K562 (cell line): ENCODE measurements around the gene ATOSA.

Experiments
- ARID1B ChIP-seq: fragments of 450-650 bp; IDR thresholded peaks from 2 replicates; pipeline ENCODE4 v1.6.1; 2016; ENCODE audit warnings: antibody characterized with exemption, mild to moderate bottlenecking, inconsistent platforms
- BMI1 ChIP-seq: fragments of 150-350 bp; IDR thresholded peaks from 2 replicates; pipeline ENCODE4 v1.6.1; 2014; ENCODE audit warnings: low read length
- CBFB ChIP-seq: sonication (generic); formaldehyde crosslinking; IDR thresholded peaks from 2 replicates; pipeline ENCODE4 v1.4.0; 2020; ENCODE audit warnings: mild to moderate bottlenecking, missing genetic modification reagents
- EZH2 ChIP-seq: IDR thresholded peaks from 2 replicates; pipeline ENCODE4 v1.6.1; 2012; ENCODE audit warnings: low read depth, mild to moderate bottlenecking, inconsistent platforms, low read length, borderline replicate concordance
- POLR2AphosphoS5 ChIP-seq: IDR thresholded peaks from 2 replicates; pipeline ENCODE4 v1.6.1; 2011; ENCODE audit warnings: mild to moderate bottlenecking, low read depth, low read length, moderate library complexity; ENCODE audit not compliant: control insufficient read depth, insufficient read depth
- SIN3A ChIP-seq, 2 experiments: fragments of 150-350 bp in 1 of 2; IDR thresholded peaks; 2 replicates each; pipeline ENCODE4 v1.6.1; 2011 to 2016; ENCODE audit warnings: borderline replicate concordance in 2 of 2, low read depth in 2 of 2, low read length in 2 of 2, mild to moderate bottlenecking in 2 of 2, moderate library complexity in 2 of 2; ENCODE audit not compliant: control insufficient read depth in 1 of 2
- STAG1 ChIP-seq: sonication (generic); formaldehyde crosslinking; IDR thresholded peaks from 2 replicates; pipeline ENCODE4 v1.5.0; 2020; ENCODE audit warnings: missing genetic modification reagents, borderline replicate concordance
- TAF1 ChIP-seq: IDR thresholded peaks from 2 replicates; pipeline ENCODE4 v1.6.1; 2011; ENCODE audit warnings: mild to moderate bottlenecking, low read length, moderate library complexity; ENCODE audit not compliant: insufficient read depth, control insufficient read depth, severe bottlenecking; ENCODE audit errors: extremely low read depth
- TFAM ChIP-seq: fragments of 250-450 bp; sonication (Bioruptor Pico); conservative IDR thresholded peaks from 2 replicates; pipeline ENCODE4 v1.5.0; 2021; ENCODE audit warnings: mild to moderate bottlenecking, moderate library complexity
- THAP12 ChIP-seq: fragments of 250-450 bp; sonication (Bioruptor Pico); IDR thresholded peaks from 2 replicates; pipeline ENCODE4 v1.9.0; 2021; ENCODE audit warnings: mild to moderate bottlenecking, inconsistent platforms
- THRAP3 ChIP-seq: fragments of 450-650 bp; IDR thresholded peaks from 2 replicates; pipeline ENCODE4 v1.6.1; 2016; ENCODE audit warnings: mild to moderate bottlenecking, inconsistent platforms, borderline replicate concordance
- ZFX ChIP-seq: sonication (generic); formaldehyde crosslinking; IDR thresholded peaks from 2 replicates; pipeline ENCODE4 v1.8.0; 2022; ENCODE audit warnings: mild to moderate bottlenecking, missing genetic modification reagents, moderate library complexity
- ZNF507 ChIP-seq: conservative IDR thresholded peaks from 2 replicates; pipeline ENCODE4 v1.6.1; 2017; ENCODE audit warnings: missing genetic modification characterization, missing compliant biosample characterization

GRCh38 chr15:52728899-52729298, 49.7 kb upstream of the ATOSA start:
- no peak for TF ChIP-seq ARID1B
- no peak for TF ChIP-seq SIN3A (IDR thresholded peaks at IDR 0.05; ENCODE audit: borderline replicate concordance in 2 of 2, control insufficient read depth in 1 of 2, low read depth in 2 of 2, low read length in 2 of 2)
- TF ChIP-seq CBFB (CRISPR knock-in tag), result no peak
- no peak for TF ChIP-seq THAP12
- no peak for TF ChIP-seq TAF1
- TF ChIP-seq TFAM (CRISPR knock-in tag), result no peak
- TF ChIP-seq STAG1 (CRISPR knock-in tag), result no peak
- no peak for TF ChIP-seq ZNF507 (tag)
- no peak for TF ChIP-seq EZH2
- TF ChIP-seq THRAP3, result no peak
- no peak for TF ChIP-seq ZFX (CRISPR knock-in tag)
- TF ChIP-seq POLR2AphosphoS5, result no peak
- TF ChIP-seq BMI1, result no peak
